Measurements from ENCODE around the gene TBC1D3I.
"Not testable (repeated sequence)": the region's sequence is repeated elsewhere in the genome, so short reads cannot be mapped to it uniquely, and the experiment has no call there.

Gene TBC1D3I

GRCh38 chr17:36264470-36264869, at the start of gene TBC1D3I:
TSS of gene TBC1D3I (minus strand) at chr17:36264570. CDS start at chr17:36262985, 1,585 bp downstream.
- DNase-seq (ENCODE audit: low read depth) = not testable (repeated sequence)

- not testable (repeated sequence) for DNase-seq (ENCODE audit: low read depth)
Measured at GRCh38 chr17:36295161-36295560, 30.8 kb upstream of the TBC1D3I start.

- DNase-seq (ENCODE audit: low read depth) = not testable (repeated sequence)
Measured at GRCh38 chr17:36289965-36290612, 25.7 kb upstream of the TBC1D3I start.

- DNase-seq (ENCODE audit: low read depth) = not testable (repeated sequence)
Measured at GRCh38 chr17:36284219-36284618, 19.8 kb upstream of the TBC1D3I start.

- DNase-seq (ENCODE audit: low read depth) = not testable (repeated sequence)
Measured at GRCh38 chr17:36283256-36283655, 18.9 kb upstream of the TBC1D3I start.

- DNase-seq (ENCODE audit: low read depth) = not testable (repeated sequence)
Measured at GRCh38 chr17:36242046-36242445, 22.3 kb downstream of the TBC1D3I start.

- not testable (repeated sequence) for DNase-seq (ENCODE audit: low read depth)
Measured at GRCh38 chr17:36229644-36230043, 34.7 kb downstream of the TBC1D3I start.

- not testable (repeated sequence) for DNase-seq (ENCODE audit: low read depth)
Measured at GRCh38 chr17:36222967-36223366, 41.4 kb downstream of the TBC1D3I start.

- not testable (repeated sequence) for DNase-seq (ENCODE audit: low read depth)
Measured at GRCh38 chr17:36221581-36222100, 42.7 kb downstream of the TBC1D3I start.

GRCh38 chr17:36220737-36221580, 43.4 kb downstream of the TBC1D3I start:
- not testable (repeated sequence) for DNase-seq (ENCODE audit: low read depth)

- DNase-seq (ENCODE audit: low read depth) = not testable (repeated sequence)
Measured at GRCh38 chr17:36219556-36219955, 44.8 kb downstream of the TBC1D3I start.

GRCh38 chr17:36215406-36216308, 48.7 kb downstream of the TBC1D3I start:
- not testable (repeated sequence) for DNase-seq (ENCODE audit: low read depth)

- no peak for DNase-seq (ENCODE audit: low read depth)
Measured at GRCh38 chr17:36214918-36215317, 49.5 kb downstream of the TBC1D3I start.

GRCh38 chr17:36213695-36214094, 50.7 kb downstream of the TBC1D3I start:
- DNase-seq (ENCODE audit: low read depth) = no peak

GRCh38 chr17:36212966-36213365, 51.4 kb downstream of the TBC1D3I start:
- no peak for DNase-seq (ENCODE audit: low read depth)

- DNase-seq (ENCODE audit: low read depth) = no peak
Measured at GRCh38 chr17:36212272-36212605, 52.1 kb downstream of the TBC1D3I start.

- DNase-seq (ENCODE audit: low read depth) = not testable (repeated sequence)
Measured at GRCh38 chr17:36211484-36212271, 52.7 kb downstream of the TBC1D3I start.

- DNase-seq (ENCODE audit: low read depth) = not testable (repeated sequence)
Measured at GRCh38 chr17:36210439-36211211, 53.7 kb downstream of the TBC1D3I start, which contains the start of gene CCL4L2. TSS of gene CCL4L2 (plus strand) at chr17:36211063.

GRCh38 chr17:36209575-36209974, 54.8 kb downstream of the TBC1D3I start:
- DNase-seq (ENCODE audit: low read depth) = no peak

- not testable (repeated sequence) for DNase-seq (ENCODE audit: low read depth)
Measured at GRCh38 chr17:36207383-36207782, 57.0 kb downstream of the TBC1D3I start.
